Activated T-helper 17 cell treated with anti-CD3 and anti-CD28 coated beads, Interleukin-2, amount 50 U/mL, for 72 hours (primary cell): ENCODE data around the gene SMYD4. TPM values are rescaled to one million over a fixed set of nuclear protein-coding genes. Genes with fewer than 3 reads are reported as not detected.
A peak's percentile ranks its signal among the peaks of the same experiment; 100 is the strongest.
"Not testable (repeated sequence)": the region's sequence is repeated elsewhere in the genome, so short reads cannot be mapped to it uniquely, and the experiment has no call there.

Experiments
- ATAC-seq: fragments of 150-1000 bp; cut with Tn5 transposase; replicated peaks from 2 replicates; pipeline ENCODE4 v1.10.0; 2021; ENCODE audit warnings: mild to moderate bottlenecking, moderate library complexity
- H3K27ac Mint-ChIP-seq: one replicate; pipeline ENCODE4 v1.8.0; 2022; ENCODE audit warnings: mixed read lengths
- H3K27me3 Mint-ChIP-seq: one replicate; pipeline ENCODE4 v1.8.0; 2022; ENCODE audit warnings: mixed read lengths
- H3K36me3 Mint-ChIP-seq: one replicate; pipeline ENCODE4 v1.8.0; 2022; ENCODE audit warnings: low read depth, mild to moderate bottlenecking, mixed read lengths
- H3K4me1 Mint-ChIP-seq: one replicate; pipeline ENCODE4 v1.8.0; 2022; ENCODE audit warnings: mixed read lengths
- H3K4me3 Mint-ChIP-seq: one replicate; pipeline ENCODE4 v1.8.0; 2022; ENCODE audit warnings: mild to moderate bottlenecking, mixed read lengths
- H3K9me3 Mint-ChIP-seq: one replicate; pipeline ENCODE4 v1.8.0; 2022; ENCODE audit warnings: mixed read lengths
- total RNA-seq, 2 donors: library from RNA; stranded (reverse); gene quantifications; one replicate each; pipeline ENCODE4 v1.2.3, GENCODE V29; 2022

The SMYD4 gene
- total RNA-seq, 2 donors from 2014 or later = 19.7 to 20.2 TPM

GRCh38 chr17:1853698-1854097 lies 24.0 kb upstream of the SMYD4 start:
- H3K9me3 Mint-ChIP-seq = no peaks in the 10 kb centered on the region
- no peak overlapping the region for H3K27ac Mint-ChIP-seq
- no peaks in the 10 kb centered on the region for H3K27me3 Mint-ChIP-seq
- no peak overlapping the region for H3K4me3 Mint-ChIP-seq
- peaks cover 16% of the 10 kb centered on the region for H3K4me1 Mint-ChIP-seq
- H3K36me3 Mint-ChIP-seq = peaks cover 88% of the 10 kb centered on the region
- no peak for ATAC-seq

- H3K4me1 Mint-ChIP-seq = peaks cover 16% of the 10 kb centered on the region
- H3K36me3 Mint-ChIP-seq = peaks cover 90% of the 10 kb centered on the region
- no peaks in the 10 kb centered on the region for H3K9me3 Mint-ChIP-seq
- peak overlapping the region; percentile 14 for H3K4me3 Mint-ChIP-seq
- H3K27me3 Mint-ChIP-seq = no peaks in the 10 kb centered on the region
- peak; percentile 81 for ATAC-seq
- peak overlapping the region; percentile 65 for H3K27ac Mint-ChIP-seq
These were observed 22.6 kb upstream of the SMYD4 start for GRCh38 chr17:1852327-1852726.

DNA sequence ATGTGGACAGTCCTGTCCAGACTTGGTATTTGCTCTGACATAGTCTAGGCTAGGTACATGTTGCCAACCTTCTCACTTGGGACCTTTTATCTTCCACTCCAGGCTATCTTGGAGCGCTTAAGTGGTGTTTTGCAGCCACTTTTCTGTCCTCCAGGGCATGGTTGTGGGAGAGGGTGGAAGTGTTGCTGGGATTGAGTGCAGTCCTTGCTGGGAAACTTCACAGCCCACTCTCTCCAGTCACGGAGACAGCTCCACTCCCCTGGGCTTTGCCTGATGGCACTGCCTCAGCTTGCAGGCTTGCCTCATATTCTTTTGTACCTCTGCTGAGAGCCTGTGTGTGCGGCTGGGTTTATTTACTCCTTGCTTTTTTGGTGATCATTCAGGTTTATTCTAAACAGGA lies 17.5 kb upstream of the SMYD4 start:
- Mint-ChIP-seq H3K36me3 (peaks cover 97% of the 10 kb centered on the region), H3K27ac (no peak overlapping the region), H3K4me3 (no peak overlapping the region), H3K27me3 (no peaks in the 10 kb centered on the region), H3K9me3 (no peaks in the 10 kb centered on the region), H3K4me1 (peaks cover 9% of the 10 kb centered on the region)
- ATAC-seq = no peak

DNA sequence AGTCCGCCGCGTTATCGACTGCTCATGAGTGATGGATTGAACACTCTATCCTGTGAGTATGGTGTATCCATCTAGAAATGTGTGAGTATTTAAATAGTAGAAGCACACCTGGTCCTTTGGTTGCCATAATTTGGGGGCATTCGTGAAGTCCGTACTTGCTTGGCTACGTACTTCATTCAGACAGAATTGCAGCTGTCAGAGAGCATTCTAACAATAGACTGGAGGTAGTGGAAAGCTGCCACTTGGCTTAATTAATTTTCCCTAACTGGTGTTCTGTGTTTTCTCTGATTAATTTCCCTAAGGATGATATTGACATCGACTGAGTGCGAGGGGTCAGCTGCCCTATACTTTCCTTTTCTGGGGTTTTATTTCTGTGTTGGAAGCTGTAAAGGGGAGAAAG lies 14.2 kb upstream of the SMYD4 start:
- Mint-ChIP-seq H3K9me3 (no peaks in the 10 kb centered on the region), H3K27ac (no peak overlapping the region), H3K36me3 (peaks cover 76% of the 10 kb centered on the region), H3K27me3 (no peaks in the 10 kb centered on the region), H3K4me1 (no peaks in the 10 kb centered on the region), H3K4me3 (no peak overlapping the region)
- no peak for ATAC-seq

- no peaks in the 10 kb centered on the region for H3K27me3 Mint-ChIP-seq
- H3K4me3 Mint-ChIP-seq = no peak overlapping the region
- no peak for ATAC-seq
- no peak overlapping the region for H3K27ac Mint-ChIP-seq
- no peaks in the 10 kb centered on the region for H3K9me3 Mint-ChIP-seq
- peaks cover 67% of the 10 kb centered on the region for H3K36me3 Mint-ChIP-seq
- peaks cover 9% of the 10 kb centered on the region for H3K4me1 Mint-ChIP-seq
These were observed 9.8 kb upstream of the SMYD4 start for GRCh38 chr17:1839516-1839915.

DNA sequence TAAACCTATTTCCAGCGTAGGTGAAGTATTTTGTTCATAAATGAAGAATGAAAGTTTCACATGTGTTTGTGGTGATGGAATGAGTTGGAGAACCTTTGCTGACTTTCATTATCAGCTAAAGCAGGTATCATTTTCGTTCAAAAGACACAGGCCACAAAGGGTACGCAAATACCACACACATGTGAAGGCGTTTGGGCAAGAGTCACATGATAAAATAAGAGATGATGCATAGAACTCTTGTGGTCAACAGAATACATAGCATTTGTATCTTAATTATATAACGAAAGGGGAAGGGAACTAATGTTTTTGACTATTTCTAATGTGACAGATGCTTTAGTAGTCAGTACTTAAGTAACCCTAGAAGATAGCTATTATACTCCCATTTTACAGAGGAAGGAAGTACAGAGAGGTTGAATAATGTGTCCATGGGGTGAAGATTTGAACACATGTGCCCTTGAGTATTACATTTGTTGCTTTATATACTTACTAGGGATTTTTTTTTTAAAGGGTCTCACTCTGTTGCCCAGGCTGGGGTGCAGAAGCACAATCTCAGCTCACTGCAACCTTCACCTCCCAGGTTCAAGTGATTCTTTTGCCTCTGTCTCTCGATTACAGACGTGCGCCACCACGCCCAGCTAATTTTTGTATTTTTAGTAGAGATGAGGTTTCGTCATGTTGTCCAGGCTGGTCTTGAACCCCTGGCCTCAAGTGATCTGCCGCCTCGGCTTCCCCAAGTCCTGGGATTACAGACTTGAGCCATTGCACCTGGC lies 4.9 kb upstream of the SMYD4 start:
- Mint-ChIP-seq H3K4me1 (peaks cover 30% of the 10 kb centered on the region), H3K4me3 (peak overlapping the region; percentile 54), H3K36me3 (peaks cover 75% of the 10 kb centered on the region), H3K27me3 (no peaks in the 10 kb centered on the region), H3K27ac (peak overlapping the region; percentile 43), H3K9me3 (no peaks in the 10 kb centered on the region)
- peak; percentile 67 for ATAC-seq

DNA sequence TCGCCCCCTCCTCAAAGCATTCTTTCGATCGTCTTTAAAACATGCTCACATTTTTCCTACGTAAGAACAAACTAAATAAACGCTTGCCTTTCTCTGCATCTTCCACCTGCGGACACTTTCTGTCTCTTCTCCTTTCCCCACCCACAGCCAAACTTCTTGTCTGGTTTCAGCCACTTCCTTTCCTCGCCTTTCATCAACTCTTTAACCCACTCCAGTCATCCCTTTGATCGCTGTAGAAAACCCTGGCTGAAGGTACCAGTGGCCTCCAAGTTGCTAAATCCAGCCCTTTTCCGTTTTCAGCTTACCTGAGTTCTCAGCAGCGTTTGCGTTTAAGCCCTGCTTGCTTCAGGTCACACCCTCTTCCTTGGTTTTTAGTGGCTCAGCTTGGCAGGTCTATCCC lies 586 bp upstream of the SMYD4 start:
- H3K4me3 Mint-ChIP-seq = peak overlapping the region; percentile 93
- no peaks in the 10 kb centered on the region for H3K9me3 Mint-ChIP-seq
- peaks cover 40% of the 10 kb centered on the region for H3K4me1 Mint-ChIP-seq
- peak; percentile 41 for ATAC-seq
- peaks cover 65% of the 10 kb centered on the region for H3K36me3 Mint-ChIP-seq
- H3K27me3 Mint-ChIP-seq = no peaks in the 10 kb centered on the region
- H3K27ac Mint-ChIP-seq = peak overlapping the region; percentile 87

GRCh38 chr17:1829216-1829591 lies 498 bp downstream of the SMYD4 start:
- no peaks in the 10 kb centered on the region for H3K27me3 Mint-ChIP-seq
- H3K4me1 Mint-ChIP-seq = peaks cover 37% of the 10 kb centered on the region
- H3K27ac Mint-ChIP-seq = peak overlapping the region; percentile 87
- ATAC-seq = peak; percentile 4
- H3K9me3 Mint-ChIP-seq = no peaks in the 10 kb centered on the region
- peak overlapping the region; percentile 93 for H3K4me3 Mint-ChIP-seq
- H3K36me3 Mint-ChIP-seq = peaks cover 64% of the 10 kb centered on the region

- Mint-ChIP-seq H3K4me3 (no peak overlapping the region), H3K4me1 (peaks cover 10% of the 10 kb centered on the region), H3K36me3 (peaks cover 34% of the 10 kb centered on the region), H3K9me3 (no peaks in the 10 kb centered on the region), H3K27me3 (no peaks in the 10 kb centered on the region), H3K27ac (no peak overlapping the region)
- ATAC-seq = no peak
These were observed 9.0 kb downstream of the SMYD4 start for GRCh38 chr17:1820528-1821252.

GRCh38 chr17:1813088-1813487 lies 16.6 kb downstream of the SMYD4 start:
- no peak for ATAC-seq
- Mint-ChIP-seq H3K27me3 (no peaks in the 10 kb centered on the region), H3K4me1 (no peaks in the 10 kb centered on the region), H3K36me3 (peaks cover 56% of the 10 kb centered on the region), H3K4me3 (no peak overlapping the region), H3K27ac (no peak overlapping the region), H3K9me3 (no peaks in the 10 kb centered on the region)

- Mint-ChIP-seq H3K36me3 (peaks cover 66% of the 10 kb centered on the region), H3K4me3 (no peak overlapping the region), H3K27ac (no peak overlapping the region), H3K4me1 (no peaks in the 10 kb centered on the region), H3K27me3 (no peaks in the 10 kb centered on the region), H3K9me3 (no peaks in the 10 kb centered on the region)
- ATAC-seq = no peak
These were observed 19.1 kb downstream of the SMYD4 start for GRCh38 chr17:1810450-1811103.

- not testable (repeated sequence) for ATAC-seq, H3K4me3 Mint-ChIP-seq, H3K9me3 Mint-ChIP-seq, H3K27me3 Mint-ChIP-seq, H3K4me1 Mint-ChIP-seq, H3K27ac Mint-ChIP-seq
- peaks cover 70% of the 10 kb centered on the region for H3K36me3 Mint-ChIP-seq
These were observed 19.9 kb downstream of the SMYD4 start for GRCh38 chr17:1809815-1810214.

GRCh38 chr17:1808644-1809043 lies 21.1 kb downstream of the SMYD4 start:
- ATAC-seq = no peak
- Mint-ChIP-seq H3K9me3 (no peaks in the 10 kb centered on the region), H3K36me3 (peaks cover 78% of the 10 kb centered on the region), H3K4me1 (no peaks in the 10 kb centered on the region), H3K27ac (no peak overlapping the region), H3K27me3 (no peaks in the 10 kb centered on the region), H3K4me3 (no peak overlapping the region)

DNA sequence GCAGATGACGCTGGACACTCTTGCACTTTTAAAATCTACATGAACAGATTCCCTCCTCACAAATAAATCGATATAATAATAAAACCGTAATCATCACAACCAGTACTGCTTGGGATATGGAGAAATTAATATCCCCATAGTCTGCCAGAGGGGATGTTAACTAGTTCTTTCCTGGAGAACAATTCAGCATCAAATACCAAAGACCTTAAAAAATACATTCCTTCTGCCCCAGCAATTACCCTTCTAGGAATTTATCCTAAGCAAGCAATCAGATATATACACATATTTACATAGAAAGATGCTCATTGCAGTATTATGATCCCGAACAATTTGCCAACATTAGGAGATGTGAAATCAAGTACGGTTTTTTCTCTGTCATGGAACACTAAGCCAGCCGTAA lies 21.8 kb downstream of the SMYD4 start:
- Mint-ChIP-seq H3K36me3 (peaks cover 80% of the 10 kb centered on the region), H3K27me3 (no peaks in the 10 kb centered on the region), H3K4me3 (no peak overlapping the region), H3K9me3 (no peaks in the 10 kb centered on the region), H3K27ac (no peak overlapping the region), H3K4me1 (no peaks in the 10 kb centered on the region)
- ATAC-seq = no peak

- ATAC-seq = no peak
- H3K9me3 Mint-ChIP-seq = no peaks in the 10 kb centered on the region
- H3K4me1 Mint-ChIP-seq = no peaks in the 10 kb centered on the region
- peaks cover 85% of the 10 kb centered on the region for H3K36me3 Mint-ChIP-seq
- H3K27ac Mint-ChIP-seq = no peak overlapping the region
- H3K27me3 Mint-ChIP-seq = no peaks in the 10 kb centered on the region
- H3K4me3 Mint-ChIP-seq = no peak overlapping the region
These were observed 26.4 kb downstream of the SMYD4 start for GRCh38 chr17:1803280-1803679.
